Spinal cord (tissue), 10 donors: ENCODE results near the gene PKP4. TPM values are rescaled to one million over a fixed set of nuclear protein-coding genes. Genes with fewer than 3 reads are reported as not detected.

Experiments used
- DNase-seq, 6 donors: peaks; one replicate each; pipeline versions ENCODE4 v3.0.0 to v3.0.0-alpha.2; 2013 to 2015; ENCODE audit warnings: low spot score in 6 of 6, low read depth in 4 of 6
- H3K27ac ChIP-seq: one replicate; pipeline ENCODE4 v1.5.1; 2013; ENCODE audit warnings: low read depth, low read length, control low read depth
- H3K27me3 ChIP-seq: one replicate; pipeline ENCODE4 v1.6.1; 2013; ENCODE audit warnings: low read length; ENCODE audit not compliant: control insufficient read depth, insufficient read depth
- H3K36me3 ChIP-seq: one replicate; pipeline ENCODE4 v1.6.1; 2013; ENCODE audit warnings: low read length; ENCODE audit not compliant: control insufficient read depth, insufficient read depth
- H3K4me1 ChIP-seq: one replicate; pipeline ENCODE4 v1.6.1; 2013; ENCODE audit warnings: low read length; ENCODE audit not compliant: control insufficient read depth, insufficient read depth
- H3K4me3 ChIP-seq: one replicate; pipeline ENCODE4 v1.5.1; 2013; ENCODE audit warnings: low read depth, low read length, control low read depth
- H3K9me3 ChIP-seq: one replicate; pipeline ENCODE4 v1.6.1; 2013; ENCODE audit warnings: low read length; ENCODE audit not compliant: control insufficient read depth, insufficient read depth
- whole genome bisulfite sequencing: methylation state at CpG from one replicate; pipeline ENCODE4 v1.1.5; 2013; ENCODE audit warnings: missing lambda C conversion rate; ENCODE audit not compliant: insufficient coverage; 5-methylcytosine and 5-hydroxymethylcytosine counted together
- polyA plus RNA-seq, 2 donors: library from polyadenylated mRNA; unstranded; fragments of 120-200 nt; gene quantifications; one replicate each; pipeline ENCODE4 v1.2.1, GENCODE V29; 2013; ENCODE audit not compliant: insufficient read length in 2 of 2
- total RNA-seq, 2 donors: library from RNA; depleted of rRNA in 1 of 2; stranded (reverse); fragments of 120-200 nt in 1 of 2; fragments of >200 nt in 1 of 2; gene quantifications; one replicate each; pipeline versions ENCODE4 v1.2.3 to v1.2.4, GENCODE V29; 2013 to 2014
- donor health status: healthy.

Gene PKP4
- total and polyA plus RNA-seq, 4 donors, result 98.6 to 135 (median 123) TPM

DNA sequence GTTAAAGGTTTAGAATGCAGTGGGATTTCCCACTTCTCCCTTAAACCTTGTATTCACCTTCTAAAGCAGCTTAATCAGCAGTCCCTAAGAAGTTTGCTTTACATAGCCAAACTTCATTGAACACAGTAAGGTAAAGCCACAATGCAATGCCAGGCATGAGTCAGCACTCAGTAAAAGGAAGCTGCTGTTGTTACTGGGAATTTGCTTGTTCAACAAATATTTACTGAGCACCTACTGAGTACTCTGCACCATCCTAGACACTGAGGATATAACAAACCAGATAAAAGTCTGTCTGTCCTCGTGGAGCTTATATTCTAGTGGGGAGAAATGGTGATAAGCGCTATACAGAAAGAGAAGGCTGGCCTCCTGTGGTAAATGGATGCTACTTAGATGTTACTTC, 162.7 kb downstream of the PKP4 start:
- Histone ChIP-seq H3K4me3 (no peak overlapping the region), H3K9me3 (no peaks in the 10 kb centered on the region), H3K4me1 (no peaks in the 10 kb centered on the region), H3K27me3 (no peaks in the 10 kb centered on the region), H3K36me3 (peaks cover 7% of the 10 kb centered on the region), H3K27ac (no peak overlapping the region)
- no peak for DNase-seq
- WGBS, result no CpG with 5 or more reads among the region's 2 CpGs

- peaks cover 13% of the 10 kb centered on the region for H3K36me3 ChIP-seq
- WGBS, result no CpG with 5 or more reads among the region's 2 CpGs
- DNase-seq, result no peak
Observed at GRCh38 chr2:158620656-158621055, 163.9 kb downstream of the PKP4 start.

DNA sequence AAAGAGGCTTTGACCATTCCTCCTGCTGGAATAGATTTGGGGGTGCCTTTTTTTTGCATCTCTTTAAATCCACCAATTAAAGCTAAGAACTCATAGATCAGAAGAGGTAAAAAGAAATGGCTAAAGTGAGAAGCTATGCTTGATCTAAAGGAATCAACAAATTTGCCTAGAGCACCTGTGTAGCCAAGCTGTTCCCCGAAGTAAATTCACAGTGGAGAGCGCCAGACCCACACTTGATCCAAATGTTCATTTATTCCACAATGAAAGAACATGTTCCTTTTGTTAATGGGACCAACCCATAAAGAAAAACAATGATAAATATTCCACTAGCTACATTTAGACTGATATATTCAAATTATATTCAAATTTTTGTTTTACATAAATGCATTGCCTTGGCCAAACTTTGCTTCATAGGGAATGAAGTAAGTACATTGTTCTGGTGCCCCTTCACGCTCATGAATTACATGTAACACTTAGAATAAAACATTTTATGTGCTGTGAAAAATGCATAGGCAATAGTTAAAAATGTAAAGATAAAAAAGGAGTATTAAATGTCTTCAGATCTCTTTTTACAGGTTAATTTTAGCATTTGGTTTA, 167.4 kb downstream of the PKP4 start:
- Histone ChIP-seq H3K27ac (no peak overlapping the region), H3K4me1 (no peaks in the 10 kb centered on the region), H3K9me3 (no peaks in the 10 kb centered on the region), H3K27me3 (no peaks in the 10 kb centered on the region), H3K4me3 (no peak overlapping the region), H3K36me3 (peaks cover 13% of the 10 kb centered on the region)
- peak in 1 of 6 donors; percentile 47 for DNase-seq
- 94% methylated on average over 2 of the region's 3 CpGs for WGBS

More at GRCh38 chr2:158620656-158621055, 163.9 kb downstream of the PKP4 start:
- Histone ChIP-seq H3K4me1 (no peaks in the 10 kb centered on the region), H3K4me3 (no peak overlapping the region), H3K9me3 (no peaks in the 10 kb centered on the region), H3K27ac (no peak overlapping the region), H3K27me3 (no peaks in the 10 kb centered on the region)

DNA sequence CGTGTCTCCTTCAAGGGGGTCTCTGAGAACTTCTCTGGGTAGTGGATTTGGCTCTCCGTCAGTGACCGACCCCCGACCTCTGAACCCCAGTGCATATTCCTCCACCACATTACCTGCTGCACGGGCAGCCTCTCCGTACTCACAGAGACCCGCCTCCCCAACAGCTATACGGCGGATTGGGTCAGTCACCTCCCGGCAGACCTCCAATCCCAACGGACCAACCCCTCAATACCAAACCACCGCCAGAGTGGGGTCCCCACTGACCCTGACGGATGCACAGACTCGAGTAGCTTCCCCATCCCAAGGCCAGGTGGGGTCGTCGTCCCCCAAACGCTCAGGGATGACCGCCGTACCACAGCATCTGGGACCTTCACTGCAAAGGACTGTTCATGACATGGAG, 168.2 kb downstream of the PKP4 start:
- WGBS, result 95% methylated on average over 16 of the region's 19 CpGs
- no peak for DNase-seq
- Histone ChIP-seq H3K9me3 (no peaks in the 10 kb centered on the region), H3K4me1 (no peaks in the 10 kb centered on the region), H3K4me3 (no peak overlapping the region), H3K27me3 (no peaks in the 10 kb centered on the region), H3K27ac (no peak overlapping the region), H3K36me3 (peaks cover 13% of the 10 kb centered on the region)

- peaks cover 6% of the 10 kb centered on the region for H3K36me3 ChIP-seq
- no peak for DNase-seq
- H3K27ac ChIP-seq, result no peak overlapping the region
- H3K4me3 ChIP-seq, result no peak overlapping the region
- no peaks in the 10 kb centered on the region for H3K27me3 ChIP-seq
- 82% methylated on average over 4 of the region's 5 CpGs for WGBS
- H3K4me1 ChIP-seq, result no peaks in the 10 kb centered on the region
- no peaks in the 10 kb centered on the region for H3K9me3 ChIP-seq
Observed at GRCh38 chr2:158629116-158629515, 172.4 kb downstream of the PKP4 start.

- 88% methylated on average over 1 of the region's 2 CpGs for WGBS
- Histone ChIP-seq H3K9me3 (no peaks in the 10 kb centered on the region), H3K27me3 (no peaks in the 10 kb centered on the region), H3K4me1 (no peaks in the 10 kb centered on the region), H3K27ac (no peak overlapping the region), H3K4me3 (no peak overlapping the region), H3K36me3 (no peaks in the 10 kb centered on the region)
- DNase-seq, result no peak
Observed at GRCh38 chr2:158633261-158633660, 176.5 kb downstream of the PKP4 start.

- no peak for DNase-seq
- no peaks in the 10 kb centered on the region for H3K36me3 ChIP-seq
- H3K9me3 ChIP-seq, result no peaks in the 10 kb centered on the region
- H3K27me3 ChIP-seq, result no peaks in the 10 kb centered on the region
- H3K27ac ChIP-seq, result no peak overlapping the region
- WGBS, result no CpG with 5 or more reads among the region's 5 CpGs
- H3K4me1 ChIP-seq, result no peaks in the 10 kb centered on the region
- H3K4me3 ChIP-seq, result no peak overlapping the region
Observed at GRCh38 chr2:158634627-158635026, 177.9 kb downstream of the PKP4 start.

- Histone ChIP-seq H3K27ac (no peak overlapping the region), H3K4me1 (no peaks in the 10 kb centered on the region), H3K27me3 (no peaks in the 10 kb centered on the region), H3K36me3 (peaks cover 5% of the 10 kb centered on the region), H3K9me3 (no peaks in the 10 kb centered on the region), H3K4me3 (no peak overlapping the region)
- WGBS, result no CpG with 5 or more reads among the region's 3 CpGs
- DNase-seq, result no peak
Observed at GRCh38 chr2:158635961-158636601, 179.3 kb downstream of the PKP4 start.

GRCh38 chr2:158637357-158637756, 180.6 kb downstream of the PKP4 start:
- Histone ChIP-seq H3K36me3 (peaks cover 5% of the 10 kb centered on the region), H3K4me1 (no peaks in the 10 kb centered on the region), H3K4me3 (no peak overlapping the region), H3K27ac (no peak overlapping the region), H3K9me3 (no peaks in the 10 kb centered on the region), H3K27me3 (no peaks in the 10 kb centered on the region)
- DNase-seq, result no peak
- WGBS, result 93% methylated on average over 5 of the region's 7 CpGs

DNA sequence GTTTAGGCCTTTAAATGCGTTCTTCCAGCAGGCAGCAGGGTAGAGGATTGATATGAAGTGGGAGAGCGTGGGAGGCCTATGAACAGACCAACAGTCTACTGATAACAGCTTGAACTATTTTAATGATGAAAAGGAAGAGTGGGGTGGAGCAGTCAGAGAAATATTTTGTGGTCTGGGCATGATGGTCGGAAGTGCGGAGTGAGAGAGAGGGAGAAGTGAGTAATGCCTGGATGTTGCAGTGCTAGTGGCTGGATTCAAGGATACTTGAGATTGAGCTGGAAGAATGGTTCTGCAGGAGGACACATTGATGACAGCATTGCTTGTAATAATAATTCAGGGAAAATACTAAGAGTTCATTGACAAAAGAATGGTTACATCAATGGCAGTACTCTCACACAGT, 187.4 kb downstream of the PKP4 start:
- no peak for DNase-seq
- Histone ChIP-seq H3K4me3 (no peak overlapping the region), H3K27me3 (no peaks in the 10 kb centered on the region), H3K9me3 (no peaks in the 10 kb centered on the region), H3K36me3 (peaks cover 5% of the 10 kb centered on the region), H3K27ac (no peak overlapping the region), H3K4me1 (no peaks in the 10 kb centered on the region)
- 71% methylated on average over 4 of the region's 4 CpGs for WGBS
